PC-9 (cell line): ENCODE data around the gene CBX4. TPM values are rescaled to one million over a fixed set of nuclear protein-coding genes. Genes with fewer than 3 reads are reported as not detected.

Experiments
- BruUV-seq: library from RNA; stranded (reverse); fragments of 400-500 nt; replicated peaks from 2 replicates; lab custom pipeline; 2021; lab: Mats Ljungman, UMichigan
- CTCF ChIA-PET: fragments of 300-600 bp; sonication (Branson Sonifier 250); formaldehyde crosslinking; loops from one replicate; lab custom pipeline; 2022; ENCODE audit warnings: antibody characterized with exemption; lab: Charles Lee
- POLR2A ChIA-PET: fragments of 300-600 bp; sonication (Branson Sonifier 250); formaldehyde crosslinking; loops from one replicate; lab custom pipeline; 2022; ENCODE audit warnings: antibody characterized with exemption; ENCODE audit not compliant: unreplicated experiment; lab: Charles Lee
- DNase-seq, 2 experiments: peaks; one replicate each; pipeline versions ENCODE4 v3.0.0 to v3.0.0-alpha.2; 2015 to 2022; ENCODE audit warnings: mixed read lengths in 1 of 2
- H2AFZ ChIP-seq: fragments of 200-600 bp; sonication (generic); 2 replicates; pipeline ENCODE4 v1.8.1; 2017; ENCODE audit warnings: antibody characterized with exemption
- H3F3A ChIP-seq: fragments of 200-600 bp; sonication (generic); 2 replicates; pipeline ENCODE4 v1.8.1; 2017; ENCODE audit warnings: antibody characterized with exemption, mild to moderate bottlenecking, low read depth; ENCODE audit not compliant: insufficient read depth
- H3K27ac ChIP-seq: fragments of 200-600 bp; sonication (generic); 2 replicates; pipeline ENCODE4 v1.6.1; 2016; ENCODE audit warnings: mixed run types
- H3K27me3 ChIP-seq: fragments of 200-600 bp; sonication (generic); 2 replicates; pipeline ENCODE4 v1.6.1; 2016; ENCODE audit warnings: low read depth, mixed run types; ENCODE audit not compliant: insufficient read depth
- H3K36me3 ChIP-seq: fragments of 200-600 bp; sonication (generic); 2 replicates; pipeline ENCODE4 v1.6.1; 2016; ENCODE audit warnings: low read depth, mixed run types
- H3K4me1 ChIP-seq: fragments of 200-600 bp; sonication (generic); replicated peaks from 2 replicates; pipeline ENCODE4 v1.6.1; 2016; ENCODE audit warnings: mixed run types; ENCODE audit not compliant: insufficient read depth
- H3K4me2 ChIP-seq: fragments of 200-600 bp; sonication (generic); 2 replicates; pipeline ENCODE4 v1.6.1; 2017; ENCODE audit warnings: mixed run types
- H3K4me3 ChIP-seq: fragments of 200-600 bp; sonication (generic); 2 replicates; pipeline ENCODE4 v1.6.1; 2016; ENCODE audit warnings: mixed run types
- H3K79me2 ChIP-seq: fragments of 200-600 bp; sonication (generic); 2 replicates; pipeline ENCODE4 v1.6.1; 2017; ENCODE audit warnings: low read depth, mixed run types
- H3K9me2 ChIP-seq: fragments of 200-600 bp; sonication (generic); 2 replicates; pipeline ENCODE4 v1.8.1; 2017; ENCODE audit warnings: mild to moderate bottlenecking; ENCODE audit not compliant: insufficient read depth
- H3K9me3 ChIP-seq: fragments of 200-600 bp; sonication (generic); 2 replicates; pipeline ENCODE4 v1.8.1; 2016; ENCODE audit warnings: low read depth; ENCODE audit not compliant: insufficient read depth
- H4K20me1 ChIP-seq: fragments of 200-600 bp; sonication (generic); 2 replicates; pipeline ENCODE4 v1.8.1; 2017; ENCODE audit not compliant: insufficient read depth
- EZH2 ChIP-seq: fragments of 200-600 bp; sonication (generic); IDR thresholded peaks from 2 replicates; pipeline ENCODE4 v1.8.0; 2017; ENCODE audit warnings: antibody characterized with exemption, low read depth
- intact Hi-C: fragments of 100-400 bp; cut with micrococcal nuclease; formaldehyde crosslinking; loops from one replicate; pipeline ENCODE4 v1.10.0; 2022; ENCODE audit not compliant: unreplicated experiment
- total RNA-seq: library from RNA; stranded (reverse); gene quantifications from 2 replicates; pipeline ENCODE4 v1.2.3, GENCODE V29; 2021
- TF ChIP-seq, protein P1 (sequence below): fragments of 200-600 bp; sonication (generic); conservative IDR thresholded peaks from 2 replicates; pipeline ENCODE4 v1.6.1; 2017; ENCODE audit warnings: mixed run types, antibody characterized with exemption, mild to moderate bottlenecking, moderate library complexity

Gene CBX4
- total RNA-seq, 1 experiment from 2014 or later, result 32.0 TPM

DNA sequence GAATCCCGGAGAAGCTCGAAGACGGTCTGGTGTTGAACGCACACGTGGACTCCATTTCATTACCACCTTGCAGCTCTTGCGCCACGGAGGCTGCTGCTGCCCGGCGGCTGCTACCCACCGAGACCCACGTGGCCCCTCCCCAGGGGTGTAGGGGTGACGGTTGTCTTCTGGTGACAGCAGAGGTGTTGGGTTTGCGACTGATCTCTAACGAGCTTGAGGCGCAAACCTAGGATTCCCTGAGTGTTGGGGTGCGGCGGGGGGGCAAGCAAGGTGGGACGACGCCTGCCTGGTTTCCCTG lies 1.7 kb upstream of the CBX4 start:
- Histone ChIP-seq H3K4me3 (peak overlapping the region; percentile 29; the same call in 1 of the 2 replicates), H3K27ac (no peak overlapping the region), H3K79me2 (peaks cover 26% of the 10 kb centered on the region), H3K36me3 (no peaks in the 10 kb centered on the region), H3K9me2 (no peaks in the 10 kb centered on the region), H3K27me3 (peaks cover 4% of the 10 kb centered on the region; the same call in 1 of the 2 replicates), H3K4me2 (peak overlapping the region; percentile 61), H4K20me1 (peaks cover 14% of the 10 kb centered on the region), H3F3A (peaks cover 26% of the 10 kb centered on the region; the same call in 1 of the 2 replicates), H2AFZ (0 out of 2 replicates have a peak overlapping the region, but pooled peaks have one; percentile 39), H3K9me3 (no peaks in the 10 kb centered on the region), H3K4me1 (peaks cover 12% of the 10 kb centered on the region)
- no peak for DNase-seq
- CTCF ChIA-PET, result interaction anchor here (0.6 to 0.7 kb wide), 2 partner anchors 152 to 159 kb away, joined by 3 to 4 read pairs; no protein-coding TSS in a partner anchor
- TF ChIP-seq, protein P1, sequence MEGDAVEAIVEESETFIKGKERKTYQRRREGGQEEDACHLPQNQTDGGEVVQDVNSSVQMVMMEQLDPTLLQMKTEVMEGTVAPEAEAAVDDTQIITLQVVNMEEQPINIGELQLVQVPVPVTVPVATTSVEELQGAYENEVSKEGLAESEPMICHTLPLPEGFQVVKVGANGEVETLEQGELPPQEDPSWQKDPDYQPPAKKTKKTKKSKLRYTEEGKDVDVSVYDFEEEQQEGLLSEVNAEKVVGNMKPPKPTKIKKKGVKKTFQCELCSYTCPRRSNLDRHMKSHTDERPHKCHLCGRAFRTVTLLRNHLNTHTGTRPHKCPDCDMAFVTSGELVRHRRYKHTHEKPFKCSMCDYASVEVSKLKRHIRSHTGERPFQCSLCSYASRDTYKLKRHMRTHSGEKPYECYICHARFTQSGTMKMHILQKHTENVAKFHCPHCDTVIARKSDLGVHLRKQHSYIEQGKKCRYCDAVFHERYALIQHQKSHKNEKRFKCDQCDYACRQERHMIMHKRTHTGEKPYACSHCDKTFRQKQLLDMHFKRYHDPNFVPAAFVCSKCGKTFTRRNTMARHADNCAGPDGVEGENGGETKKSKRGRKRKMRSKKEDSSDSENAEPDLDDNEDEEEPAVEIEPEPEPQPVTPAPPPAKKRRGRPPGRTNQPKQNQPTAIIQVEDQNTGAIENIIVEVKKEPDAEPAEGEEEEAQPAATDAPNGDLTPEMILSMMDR, result no peak
- TF ChIP-seq EZH2, result no peak
- intact Hi-C loops, result loop anchor here (1.0 kb wide), 1 partner anchor 75 kb away; no protein-coding TSS in a partner anchor
- POLR2A ChIA-PET, result interaction anchor here (0.5 kb wide), 1 partner anchor 45 kb away, joined by 4 read pairs; no protein-coding TSS in a partner anchor
- BruUV-seq, result no TSS peak

DNA sequence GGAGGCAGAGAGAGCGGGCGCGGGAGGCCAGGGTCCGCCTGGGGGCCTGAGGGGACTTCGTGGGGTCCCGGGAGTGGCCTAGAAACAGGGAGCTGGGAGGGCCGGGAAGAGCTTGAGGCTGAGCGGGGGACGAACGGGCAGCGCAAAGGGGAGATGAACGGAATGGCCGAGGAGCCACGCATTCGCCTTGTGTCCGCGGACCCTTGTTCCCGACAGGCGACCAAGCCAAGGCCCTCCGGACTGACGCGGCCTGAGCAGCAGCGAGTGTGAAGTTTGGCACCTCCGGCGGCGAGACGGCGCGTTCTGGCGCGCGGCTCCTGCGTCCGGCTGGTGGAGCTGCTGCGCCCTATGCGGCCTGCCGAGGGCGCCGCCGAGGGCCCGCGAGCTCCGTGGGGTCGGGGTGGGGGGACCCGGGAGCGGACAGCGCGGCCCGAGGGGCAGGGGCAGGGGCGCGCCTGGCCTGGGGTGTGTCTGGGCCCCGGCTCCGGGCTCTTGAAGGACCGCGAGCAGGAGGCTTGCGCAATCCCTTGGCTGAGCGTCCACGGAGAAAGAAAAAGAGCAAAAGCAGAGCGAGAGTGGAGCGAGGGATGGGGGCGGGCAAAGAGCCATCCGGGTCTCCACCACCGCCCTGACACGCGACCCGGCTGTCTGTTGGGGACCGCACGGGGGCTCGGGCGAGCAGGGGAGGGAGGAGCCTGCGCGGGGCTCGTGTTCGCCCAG lies 1.2 kb upstream of the CBX4 start:
- intact Hi-C loops, result loop anchor here (1.0 kb wide), 1 partner anchor 76 kb away; no protein-coding TSS in a partner anchor
- DNase-seq, result peak in 1 of 2 experiments; percentile 27
- no TSS peak for BruUV-seq
- Histone ChIP-seq H3K36me3 (no peaks in the 10 kb centered on the region), H3K9me2 (no peaks in the 10 kb centered on the region), H3K27ac (peak overlapping the region; percentile 83), H3K4me1 (peaks cover 15% of the 10 kb centered on the region), H2AFZ (0 out of 2 replicates have a peak overlapping the region, but pooled peaks have one; percentile 39), H3K27me3 (peaks cover 4% of the 10 kb centered on the region; the same call in 1 of the 2 replicates), H3F3A (peaks cover 21% of the 10 kb centered on the region; the same call in 1 of the 2 replicates), H3K4me3 (peak overlapping the region; percentile 54; the same call in 1 of the 2 replicates), H3K79me2 (peaks cover 32% of the 10 kb centered on the region), H4K20me1 (peaks cover 19% of the 10 kb centered on the region), H3K4me2 (peak overlapping the region; percentile 61), H3K9me3 (no peaks in the 10 kb centered on the region)
- ChIA-PET POLR2A (interaction anchor here (0.5 kb wide), 1 partner anchor 46 kb away, joined by 4 read pairs; no protein-coding TSS in a partner anchor), CTCF (interaction anchor here (0.6 to 0.9 kb wide), 3 partner anchors 32 to 160 kb away, joined by 3 to 4 read pairs (median 4); no protein-coding TSS in a partner anchor)
- TF ChIP-seq, protein P1, result no peak
- TF ChIP-seq EZH2, result no peak

DNA sequence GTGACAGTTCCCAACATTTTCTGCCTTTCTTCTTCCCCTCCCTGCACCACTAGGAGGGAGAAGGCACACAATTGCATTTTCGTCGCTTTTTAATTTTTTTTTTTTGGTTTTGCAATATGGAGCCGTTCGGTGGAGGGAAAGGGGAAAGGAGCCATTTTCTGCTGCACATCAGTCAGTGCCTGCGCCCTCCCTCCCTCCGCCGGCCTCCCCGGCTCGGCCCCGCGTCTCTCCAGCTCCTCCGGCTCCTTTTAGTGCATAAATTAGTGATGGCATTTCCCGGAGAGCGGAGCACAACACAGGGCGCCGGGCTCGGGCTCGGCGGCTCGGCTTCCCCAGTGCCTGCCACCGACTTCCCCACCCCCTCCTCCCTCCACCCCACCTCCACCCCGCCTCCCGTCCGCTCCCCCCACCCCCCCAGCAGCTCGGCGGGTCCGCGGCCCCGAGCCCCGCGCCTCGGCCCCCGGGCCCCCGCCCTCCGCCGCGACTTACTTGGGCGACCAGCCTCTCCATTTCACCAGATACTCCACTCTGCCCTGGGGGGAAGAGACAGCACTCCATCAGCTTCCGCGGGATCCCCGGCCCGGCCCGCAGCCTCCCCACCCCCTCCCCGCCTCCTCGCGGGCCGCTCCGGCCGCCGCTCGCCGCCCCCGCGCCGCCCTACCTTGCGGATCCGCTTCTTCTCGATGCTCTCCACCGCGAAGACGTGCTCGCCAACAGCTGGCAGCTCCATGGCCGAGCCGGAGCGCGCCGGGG lies 542 bp downstream of the CBX4 start:
- Histone ChIP-seq H3K27ac (peak overlapping the region; percentile 29; the same call in 1 of the 2 replicates), H3K4me2 (peak overlapping the region; percentile 99), H3K79me2 (peaks cover 44% of the 10 kb centered on the region), H4K20me1 (peaks cover 23% of the 10 kb centered on the region), H3K9me2 (no peaks in the 10 kb centered on the region), H3K9me3 (no peaks in the 10 kb centered on the region), H3K4me1 (peaks cover 20% of the 10 kb centered on the region), H3K36me3 (no peaks in the 10 kb centered on the region), H3K4me3 (peak overlapping the region; percentile 86), H3K27me3 (peaks cover 4% of the 10 kb centered on the region; the same call in 1 of the 2 replicates), H3F3A (peaks cover 19% of the 10 kb centered on the region; the same call in 1 of the 2 replicates), H2AFZ (no peak overlapping the region)
- ChIA-PET CTCF (interaction anchor here (0.6 to 1.2 kb wide), 7 partner anchors 22 to 472 kb away, joined by 3 to 9 read pairs (median 5); no protein-coding TSS in a partner anchor), POLR2A (interaction anchor here (0.6 to 1.0 kb wide), 5 partner anchors 13 to 989 kb away, joined by 4 to 25 read pairs (median 12); partner anchors contain the start of gene CBX8)
- intact Hi-C loops, result loop anchor here (2.0 kb wide), 1 partner anchor 150 kb away; no protein-coding TSS in a partner anchor
- TF ChIP-seq EZH2, result no peak
- TF ChIP-seq, protein P1, result no peak
- no TSS peak for BruUV-seq
- DNase-seq, result peak in 1 of 2 experiments; percentile 42
